Epithelial cell of esophagus (primary cell): Measurements from ENCODE around the gene TBC1D10A.

Source experiments
- DNase-seq: peaks from one replicate; pipeline ENCODE4 v3.0.0; 2010; ENCODE audit warnings: low read depth
- H3K4me3 ChIP-seq: 2 replicates; pipeline ENCODE4 v1.5.1; 2011; ENCODE audit warnings: mild to moderate bottlenecking, low read length, control low read depth
- CTCF ChIP-seq: IDR thresholded peaks from 2 replicates; pipeline ENCODE4 v1.5.1; 2011; ENCODE audit warnings: low read depth, mild to moderate bottlenecking, low read length, control low read depth, inconsistent platforms; ENCODE audit not compliant: insufficient read depth; ENCODE audit errors: missing control alignments

TBC1D10A gene

GRCh38 chr22:30323246-30323645 is 3.5 kb downstream of the TBC1D10A start:
- DNase-seq = no peak
- no peak overlapping the region for H3K4me3 ChIP-seq
- no peak for TF ChIP-seq CTCF

- no peak overlapping the region for H3K4me3 ChIP-seq
- no peak for TF ChIP-seq CTCF
- DNase-seq = no peak
These were observed 5.3 kb downstream of the TBC1D10A start for GRCh38 chr22:30321461-30321860.

- no peak overlapping the region for H3K4me3 ChIP-seq
- DNase-seq = no peak
- no peak for TF ChIP-seq CTCF
These were observed 6.7 kb downstream of the TBC1D10A start for GRCh38 chr22:30320021-30320556.

GRCh38 chr22:30318799-30319419 is 7.8 kb downstream of the TBC1D10A start:
- no peak for TF ChIP-seq CTCF
- DNase-seq = no peak
- H3K4me3 ChIP-seq = no peak overlapping the region

- TF ChIP-seq CTCF = no peak
These were observed 9.0 kb downstream of the TBC1D10A start for GRCh38 chr22:30317778-30318177.

GRCh38 chr22:30315962-30316576 is 10.7 kb downstream of the TBC1D10A start:
- H3K4me3 ChIP-seq = no peak overlapping the region
- no peak for DNase-seq
- TF ChIP-seq CTCF = no peak

More at GRCh38 chr22:30317778-30318177, 9.0 kb downstream of the TBC1D10A start:
- DNase-seq = no peak
- H3K4me3 ChIP-seq = no peak overlapping the region
